OCI-LY7 (cell line): ENCODE data around the gene PLCD4. TPM values are rescaled to one million over a fixed set of nuclear protein-coding genes. Genes with fewer than 3 reads are reported as not detected.

ENCODE experiments used
- BruUV-seq: library from RNA; stranded (reverse); fragments of 400-500 nt; replicated peaks from 2 replicates; lab custom pipeline; 2021; lab: Mats Ljungman, UMichigan
- CTCF ChIA-PET: fragments of 300-600 bp; sonication (Branson Sonifier 250); formaldehyde crosslinking; loops from one replicate; lab custom pipeline; 2022; ENCODE audit warnings: antibody characterized with exemption; ENCODE audit not compliant: unreplicated experiment; lab: Charles Lee
- POLR2A ChIA-PET: fragments of 300-600 bp; sonication (Branson Sonifier 250); formaldehyde crosslinking; loops from one replicate; lab custom pipeline; 2022; ENCODE audit warnings: antibody characterized with exemption; lab: Charles Lee
- DNase-seq: peaks from one replicate; pipeline ENCODE4 v3.0.0-alpha.2; 2015; ENCODE audit warnings: low spot score
- H2AFZ ChIP-seq: fragments of 200-600 bp; sonication (generic), shearing (Covaris generic); 2 replicates; pipeline ENCODE4 v1.6.1; 2014; ENCODE audit warnings: mild to moderate bottlenecking, antibody characterized with exemption, low read length, moderate library complexity
- H3K27ac ChIP-seq: fragments of 200-600 bp; sonication (generic); 2 replicates; pipeline ENCODE4 v1.5.1; 2014; ENCODE audit warnings: mixed run types, low read depth, mild to moderate bottlenecking, moderate library complexity, low read length, inconsistent platforms; ENCODE audit not compliant: poor library complexity, severe bottlenecking
- H3K36me3 ChIP-seq: fragments of 200-600 bp; sonication (generic); 2 replicates; pipeline ENCODE4 v1.6.1; 2014; ENCODE audit warnings: mild to moderate bottlenecking, antibody characterized with exemption, low read length, moderate library complexity, mixed read lengths; ENCODE audit not compliant: insufficient read depth
- H3K4me1 ChIP-seq: fragments of 200-600 bp; sonication (generic); 2 replicates; pipeline ENCODE4 v1.5.1; 2014; ENCODE audit warnings: mild to moderate bottlenecking, low read length; ENCODE audit not compliant: insufficient read depth, poor library complexity, severe bottlenecking
- H3K4me2 ChIP-seq: fragments of 200-600 bp; sonication (generic); 2 replicates; pipeline ENCODE4 v1.6.1; 2014; ENCODE audit warnings: mild to moderate bottlenecking, low read length
- H3K4me3 ChIP-seq: fragments of 200-600 bp; sonication (generic); 2 replicates; pipeline ENCODE4 v1.5.1; 2014; ENCODE audit warnings: mild to moderate bottlenecking, low read depth, low read length; ENCODE audit not compliant: poor library complexity, severe bottlenecking
- H3K79me2 ChIP-seq: fragments of 200-600 bp; sonication (generic); 2 replicates; pipeline ENCODE4 v1.6.1; 2016; ENCODE audit warnings: low read depth, mild to moderate bottlenecking, low read length, moderate library complexity, mixed read lengths; ENCODE audit not compliant: insufficient read depth
- H3K9me2 ChIP-seq: fragments of 200-600 bp; sonication (generic); 2 replicates; pipeline ENCODE4 v1.6.1; 2016; ENCODE audit warnings: mild to moderate bottlenecking, low read length, mixed read lengths; ENCODE audit not compliant: insufficient read depth
- H3K9me3 ChIP-seq: fragments of 200-600 bp; sonication (generic); 2 replicates; pipeline ENCODE4 v1.6.1; 2014; ENCODE audit warnings: mild to moderate bottlenecking, mixed run types, low read length, mixed read lengths
- H4K20me1 ChIP-seq: fragments of 200-600 bp; sonication (generic); 2 replicates; pipeline ENCODE4 v1.6.1; 2014; ENCODE audit warnings: mild to moderate bottlenecking, antibody characterized with exemption, low read length, moderate library complexity, mixed read lengths; ENCODE audit not compliant: insufficient read depth
- EZH2phosphoT487 ChIP-seq: fragments of 200-600 bp; sonication (generic); IDR thresholded peaks from 2 replicates; pipeline ENCODE4 v1.6.1; 2018; ENCODE audit warnings: low read depth, borderline replicate concordance, mild to moderate bottlenecking, mixed run types, antibody characterized with exemption, low read length, moderate library complexity, mixed read lengths
- intact Hi-C: fragments of 100-400 bp; cut with micrococcal nuclease; formaldehyde crosslinking; loops from one replicate; pipeline ENCODE4 v1.10.0; 2022; ENCODE audit not compliant: unreplicated experiment
- total RNA-seq, 2 experiments: library from RNA; depleted of rRNA in 1 of 2; stranded (reverse); fragments of >200 nt in 1 of 2; shearing (Covaris generic) in 1 of 2; gene quantifications; 2 replicates each; pipeline ENCODE4 v1.2.3, GENCODE V29; 2014 to 2022
- TF ChIP-seq, protein P1 (sequence below): fragments of 200-600 bp; sonication (generic); conservative IDR thresholded peaks from 2 replicates; pipeline ENCODE4 v1.5.1; 2014; ENCODE audit warnings: mild to moderate bottlenecking, antibody characterized with exemption, low read length, moderate library complexity, mixed read lengths

Gene PLCD4
- total RNA-seq, 2 experiments from 2014 or later = 0.25 to 0.48 TPM

DNA sequence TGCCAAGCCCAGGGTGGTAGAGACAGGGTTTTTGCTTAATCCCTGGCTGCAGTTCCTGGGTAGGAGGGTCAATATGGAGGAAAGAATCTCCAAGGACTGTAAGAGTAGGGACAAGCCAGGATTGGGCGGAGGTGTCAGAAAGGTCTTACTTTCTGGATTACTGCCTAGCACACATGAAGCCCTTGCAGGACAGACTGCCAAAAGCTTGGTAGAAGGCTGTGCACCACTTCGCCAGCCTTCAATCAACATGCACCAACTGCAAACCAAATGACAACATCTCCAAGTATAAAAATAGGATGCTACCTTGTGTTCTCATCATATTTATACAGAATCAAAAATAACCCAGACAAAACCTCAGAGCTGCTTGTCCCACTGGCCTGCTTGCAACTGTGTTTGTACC lies 48.1 kb downstream of the PLCD4 start:
- H3K4me1 ChIP-seq = peaks cover 16% of the 10 kb centered on the region
- POLR2A ChIA-PET = no interaction called here
- intact Hi-C loops = loop anchor here (5.0 kb wide), 2 partner anchors 57 to 88 kb away; partner anchors contain the start of genes CNOT9, TTLL4 and USP37

DNA sequence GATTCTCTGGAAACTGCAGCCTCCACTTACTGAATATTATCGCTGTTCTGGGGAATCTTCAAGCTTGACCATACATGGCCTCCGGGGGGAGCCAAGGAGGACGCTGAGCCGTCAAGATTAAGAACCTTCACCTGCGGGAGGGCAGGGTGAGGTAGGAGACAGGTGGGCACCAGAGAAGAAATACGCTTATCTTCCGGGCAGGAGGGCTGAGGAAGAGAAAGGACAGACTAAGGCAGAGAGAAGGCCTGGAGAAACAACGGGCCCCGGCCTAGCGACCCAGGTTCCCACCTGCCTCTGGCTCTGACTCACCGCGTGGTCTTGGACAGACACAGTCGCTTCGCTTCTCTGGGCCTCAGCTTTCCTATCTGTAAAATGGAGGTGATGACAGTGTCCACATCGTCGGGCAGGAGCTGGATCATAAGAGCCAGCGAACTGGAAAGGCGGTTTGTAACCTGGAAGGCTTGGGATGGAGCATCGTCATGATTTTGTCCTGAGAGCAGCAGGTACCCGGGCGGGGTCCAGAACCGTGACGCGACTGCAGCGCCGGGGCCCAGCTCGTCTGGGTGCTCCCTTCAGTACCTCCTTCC lies 51.1 kb downstream of the PLCD4 start:
- intact Hi-C loops = loop anchor here (1.0 to 5.0 kb wide), 4 partner anchors 13 to 189 kb away; partner anchors contain the start of genes CNOT9, TTLL4 and USP37
- ChIA-PET CTCF (interaction anchor here (0.5 to 2.1 kb wide), 7 partner anchors 10 to 502 kb away, joined by 3 to 16 read pairs (median 7); partner anchors contain the start of genes NHEJ1, RNF25 and STK36), POLR2A (interaction anchor here (0.6 to 5.4 kb wide), 9 partner anchors 12 to 623 kb away, joined by 3 to 55 read pairs (median 3); partner anchors contain the start of genes RNF25 and STK36)
- no peaks in the 10 kb centered on the region for H3K9me2 ChIP-seq
- TF ChIP-seq, protein P1, sequence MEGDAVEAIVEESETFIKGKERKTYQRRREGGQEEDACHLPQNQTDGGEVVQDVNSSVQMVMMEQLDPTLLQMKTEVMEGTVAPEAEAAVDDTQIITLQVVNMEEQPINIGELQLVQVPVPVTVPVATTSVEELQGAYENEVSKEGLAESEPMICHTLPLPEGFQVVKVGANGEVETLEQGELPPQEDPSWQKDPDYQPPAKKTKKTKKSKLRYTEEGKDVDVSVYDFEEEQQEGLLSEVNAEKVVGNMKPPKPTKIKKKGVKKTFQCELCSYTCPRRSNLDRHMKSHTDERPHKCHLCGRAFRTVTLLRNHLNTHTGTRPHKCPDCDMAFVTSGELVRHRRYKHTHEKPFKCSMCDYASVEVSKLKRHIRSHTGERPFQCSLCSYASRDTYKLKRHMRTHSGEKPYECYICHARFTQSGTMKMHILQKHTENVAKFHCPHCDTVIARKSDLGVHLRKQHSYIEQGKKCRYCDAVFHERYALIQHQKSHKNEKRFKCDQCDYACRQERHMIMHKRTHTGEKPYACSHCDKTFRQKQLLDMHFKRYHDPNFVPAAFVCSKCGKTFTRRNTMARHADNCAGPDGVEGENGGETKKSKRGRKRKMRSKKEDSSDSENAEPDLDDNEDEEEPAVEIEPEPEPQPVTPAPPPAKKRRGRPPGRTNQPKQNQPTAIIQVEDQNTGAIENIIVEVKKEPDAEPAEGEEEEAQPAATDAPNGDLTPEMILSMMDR = peak; percentile 82
- no peak for TF ChIP-seq EZH2phosphoT487
- TSS peak; percentile 78 for BruUV-seq
- peaks cover 5% of the 10 kb centered on the region; the same call in 1 of the 2 replicates for H4K20me1 ChIP-seq
- peak overlapping the region; percentile 81 for H3K4me2 ChIP-seq
- H2AFZ ChIP-seq = peak overlapping the region; percentile 80
- H3K4me1 ChIP-seq = peaks cover 17% of the 10 kb centered on the region
- DNase-seq = peak; percentile 79
- H3K27ac ChIP-seq = peak overlapping the region; percentile 55
- H3K9me3 ChIP-seq = no peaks in the 10 kb centered on the region
- H3K36me3 ChIP-seq = peaks cover 77% of the 10 kb centered on the region
- peak overlapping the region; percentile 87 for H3K4me3 ChIP-seq
- peaks cover 51% of the 10 kb centered on the region for H3K79me2 ChIP-seq

More for the DNA sequence above, 48.1 kb downstream of the PLCD4 start:
- Histone ChIP-seq H3K4me2 (no peak overlapping the region), H3K36me3 (peaks cover 77% of the 10 kb centered on the region), H3K79me2 (peaks cover 53% of the 10 kb centered on the region), H4K20me1 (peaks cover 5% of the 10 kb centered on the region; the same call in 1 of the 2 replicates), H3K9me3 (no peaks in the 10 kb centered on the region), H2AFZ (no peak overlapping the region), H3K9me2 (no peaks in the 10 kb centered on the region), H3K4me3 (no peak overlapping the region), H3K27ac (no peak overlapping the region)
- CTCF ChIA-PET = interaction anchor here (1.1 kb wide), 1 partner anchor 16 kb away, joined by 3 read pairs; no protein-coding TSS in a partner anchor
- TF ChIP-seq, protein P1 = no peak
- no peak for TF ChIP-seq EZH2phosphoT487
- no TSS peak for BruUV-seq
- DNase-seq = no peak
